A549 treated with Mapracorat at 1 μM for 4 hours (cell line): ENCODE results near the gene MPO. TPM values are rescaled to one million over a fixed set of nuclear protein-coding genes. Genes with fewer than 3 reads are reported as not detected.

ENCODE experiments used
- total RNA-seq: library from RNA; stranded (reverse); fragments of 200-300 nt; extraction: Qiagen RNA extraction; gene quantifications from 5 replicates; pipeline ENCODE4 v1.2.3, GENCODE V29; 2022

The MPO gene
- not detected in 5 replicates for total RNA-seq

GRCh38 chr17:58280480-58281217 is at the start of gene MPO:
MPO (minus strand) TSS chr17:58280935; CDS start chr17:58280758, 177 bp downstream.

GRCh38 chr17:58328195-58329034 is 47.7 kb upstream of the MPO start, which contains the start of gene TSPOAP1:
TSPOAP1 (minus strand) TSS chr17:58328795; CDS start chr17:58327920, 875 bp downstream.

GRCh38 chr17:58238147-58238634 is 42.5 kb downstream of the MPO start, which contains the start of gene LPO:
LPO (plus strand) TSS chr17:58238584; CDS start chr17:58242980, 4,396 bp downstream.

Other genes starting within 250 kb of the MPO start
- 18.2 to 24.3 TPM (median 23.3 TPM) in 5 replicates for gene DYNLL2, start 197.5 kb downstream of the MPO start, total RNA-seq
- not detected in 5 replicates for gene OR4D1, start 132.6 kb downstream of the MPO start, total RNA-seq
- not detected in 5 replicates for gene OR4D2, start 114.0 kb downstream of the MPO start, total RNA-seq
- gene EPX, start 88.2 kb downstream of the MPO start, total RNA-seq: not detected in 5 replicates
- 9.0 to 12.7 TPM (median 11.2 TPM) in 5 replicates for gene MKS1, start 61.7 kb downstream of the MPO start, total RNA-seq
- gene LPO, start 42.4 kb downstream of the MPO start, total RNA-seq: not detected in 5 replicates
- gene TSPOAP1, start 47.9 kb upstream of the MPO start, total RNA-seq: not detected in 5 replicates
- 117 to 168 TPM (median 149 TPM) in 5 replicates for gene SUPT4H1, start 71.3 kb upstream of the MPO start, total RNA-seq
- gene RNF43, start 136.6 kb upstream of the MPO start, total RNA-seq: 0.19 to 0.47 TPM (median 0.28 TPM) in 5 replicates
- gene HSF5, start 207.5 kb upstream of the MPO start, total RNA-seq: not detected in 5 replicates
- 7.0 to 11.3 TPM (median 9.6 TPM) in 5 replicates for gene MTMR4, start 233.7 kb upstream of the MPO start, total RNA-seq